Measurements from ENCODE around the gene ANKRD66. TPM values are rescaled to one million over a fixed set of nuclear protein-coding genes. Genes with fewer than 3 reads are reported as not detected.

Gene ANKRD66
- total and polyA plus RNA-seq, 2 of the 4 experiments (the other 2 are of a cell fraction): not detected

- H4K91ac ChIP-seq (ENCODE audit: insufficient read depth, low read depth, low read length): no peak overlapping the region
- ChIA-PET POLR2A (ENCODE audit: unreplicated experiment) (no interaction called here), CTCF (no interaction called here)
- H3K4me1 ChIP-seq (ENCODE audit: control insufficient read depth, insufficient read depth, low read length): no peaks in the 10 kb centered on the region
- no peaks in the 10 kb centered on the region for H4K20me1 ChIP-seq (ENCODE audit: insufficient read depth, low read length)
- H3K9me3 ChIP-seq (ENCODE audit: control insufficient read depth, insufficient read depth, low read length): no peaks in the 10 kb centered on the region
- H3K18ac ChIP-seq (ENCODE audit: low read depth, low read length): no peak overlapping the region
- H2BK15ac ChIP-seq (ENCODE audit: low read depth, low read length): no peak overlapping the region
- H2BK120ac ChIP-seq (ENCODE audit: low read depth, low read length): no peak overlapping the region
- H3K14ac ChIP-seq (replicated peaks; ENCODE audit: low read depth, low read length): no peak overlapping the region
- no peak for DNase-seq
- H3K9ac ChIP-seq (ENCODE audit: low read depth, low read length): no peak overlapping the region
- H3K27ac ChIP-seq (ENCODE audit: insufficient read depth, low read length): no peak overlapping the region
- no peak overlapping the region for H2AK5ac ChIP-seq (ENCODE audit: low read depth, low read length)
- in situ Hi-C loops (cut with MboI; ENCODE audit: low sequenced_read_pairs) (loop anchor here (25.0 kb wide), 1 partner anchor 377 kb away; no protein-coding TSS in a partner anchor), intact Hi-C loops (cut with micrococcal nuclease) (loop anchor here (10.0 kb wide), 1 partner anchor 565 kb away; no protein-coding TSS in a partner anchor), dilution Hi-C loops (cut with HindIII; ENCODE audit: low sequenced_read_pairs, unreplicated experiment) (no loop called here)
- no peak overlapping the region for H3K4me2 ChIP-seq (ENCODE audit: low read depth, low read length)
- 60% methylated on average over 1 of the region's 4 CpGs; no CpG with 5 or more reads in 1 of the 2 experiments for WGBS, 2 experiments (ENCODE audit: extremely low coverage in 2 of 2, insufficient read length in 1 of 2)
- no TSS peak for BruUV-seq (replicated peaks)
- no peaks in the 10 kb centered on the region for H3K9me1 ChIP-seq (ENCODE audit: insufficient read depth, low read length)
- no peak overlapping the region for H2BK20ac ChIP-seq (ENCODE audit: low read depth, low read length)
- H3K4me3 ChIP-seq (ENCODE audit: insufficient read depth, low read depth, low read length): no peak overlapping the region
- H4K8ac ChIP-seq (ENCODE audit: low read depth in 2 of 2, low read length in 2 of 2): no peak overlapping the region
- H3K56ac ChIP-seq (ENCODE audit: extremely low read depth, insufficient read depth, low read length): no peak overlapping the region
- no peaks in the 10 kb centered on the region for H3K36me3 ChIP-seq (ENCODE audit: control insufficient read depth, insufficient read depth, low read length)
- ATAC-seq (ENCODE audit: low read depth): no peak
- H2AK9ac ChIP-seq (replicated peaks; ENCODE audit: low read depth, low read length, poor library complexity): no peak overlapping the region
- no peak overlapping the region for H3K4ac ChIP-seq (ENCODE audit: low read depth, low read length)
- H2AFZ ChIP-seq (replicated peaks; ENCODE audit: low read length, poor library complexity): no peak overlapping the region
- H2BK5ac ChIP-seq (ENCODE audit: low read depth, low read length, poor library complexity, severe bottlenecking): no peak overlapping the region
- H4K5ac ChIP-seq (ENCODE audit: low read depth, low read length): no peak overlapping the region
- no peaks in the 10 kb centered on the region for H3K79me1 ChIP-seq (ENCODE audit: low read depth in 1 of 2, low read length in 2 of 2)
- H3K23ac ChIP-seq (ENCODE audit: low read depth, low read length): no peak overlapping the region
- no peaks in the 10 kb centered on the region for H3K27me3 ChIP-seq (ENCODE audit: control insufficient read depth, insufficient read depth, low read length)
- TF ChIP-seq NFE2L2 (IDR thresholded peaks at IDR 0.05; ENCODE audit: low read depth, low read length) (no peak), BHLHE40 (IDR thresholded peaks at IDR 0.05; ENCODE audit: low read depth, low read length) (no peak), USF2 (IDR thresholded peaks at IDR 0.05; ENCODE audit: low read depth, low read length) (no peak), RFX5 (IDR thresholded peaks at IDR 0.05; ENCODE audit: low read depth, low read length) (no peak), RCOR1 (IDR thresholded peaks at IDR 0.05; ENCODE audit: insufficient replicate concordance, low read length) (no peak), POLR2A (IDR thresholded peaks at IDR 0.05; ENCODE audit: low read depth, low read length) (no peak), FOS (IDR thresholded peaks at IDR 0.05; ENCODE audit: low read depth, low read length) (no peak), CEBPB (IDR thresholded peaks at IDR 0.05; ENCODE audit: low read depth, low read length) (no peak), CTCF (conservative IDR thresholded peaks at IDR 0.05; ENCODE audit: low read depth, low read length) (no peak), MXI1 (IDR thresholded peaks at IDR 0.05; ENCODE audit: borderline replicate concordance, low read depth, low read length) (no peak), ELK1 (IDR thresholded peaks at IDR 0.05; ENCODE audit: borderline replicate concordance, low read depth, low read length) (no peak), MAZ (IDR thresholded peaks at IDR 0.05; ENCODE audit: borderline replicate concordance, low read depth, low read length) (no peak), SMC3 (IDR thresholded peaks at IDR 0.05; ENCODE audit: low read depth, low read length) (no peak), RAD21 (IDR thresholded peaks at IDR 0.05; ENCODE audit: low read length) (no peak), CHD1 (IDR thresholded peaks at IDR 0.05; ENCODE audit: low read depth, low read length) (no peak)
Observed at GRCh38 chr6:46789434-46790354, 43.0 kb downstream of the ANKRD66 start.
